Measurements from ENCODE around the gene CFD.
"Not testable (repeated sequence)": the region's sequence is repeated elsewhere in the genome, so short reads cannot be mapped to it uniquely, and the experiment has no call there.

The CFD gene

GRCh38 chr19:873561-874041 lies 14.1 kb downstream of the CFD start:
- DNase-seq: no peak

- no peak for DNase-seq
Observed at GRCh38 chr19:875265-875879, 15.9 kb downstream of the CFD start.

- DNase-seq: no peak
Observed at GRCh38 chr19:876089-876488, 16.6 kb downstream of the CFD start.

- no peak for DNase-seq
Observed at GRCh38 chr19:876780-877314, 17.4 kb downstream of the CFD start.

GRCh38 chr19:877992-878660 lies 18.7 kb downstream of the CFD start:
- DNase-seq: not testable (repeated sequence)

- DNase-seq: not testable (repeated sequence)
Observed at GRCh38 chr19:878751-879561, 19.5 kb downstream of the CFD start.

- DNase-seq: no peak
Observed at GRCh38 chr19:879711-880438, 20.4 kb downstream of the CFD start.

GRCh38 chr19:881385-882071 lies 22.1 kb downstream of the CFD start:
- no peak for DNase-seq

GRCh38 chr19:882871-883497 lies 23.5 kb downstream of the CFD start:
- no peak for DNase-seq

- DNase-seq: no peak
Observed at GRCh38 chr19:883661-884211, 24.3 kb downstream of the CFD start.

GRCh38 chr19:884420-885211 lies 25.2 kb downstream of the CFD start:
- DNase-seq: no peak

GRCh38 chr19:885536-886224 lies 26.2 kb downstream of the CFD start:
- no peak for DNase-seq

GRCh38 chr19:887072-887471 lies 27.6 kb downstream of the CFD start:
- DNase-seq: no peak

GRCh38 chr19:887599-887998 lies 28.1 kb downstream of the CFD start:
- no peak for DNase-seq

GRCh38 chr19:888581-889385 lies 29.3 kb downstream of the CFD start:
- peak; percentile 73 for DNase-seq

GRCh38 chr19:889662-890295 lies 30.3 kb downstream of the CFD start:
- no peak for DNase-seq

GRCh38 chr19:890831-891230 lies 31.4 kb downstream of the CFD start:
- no peak for DNase-seq

- DNase-seq: not testable (repeated sequence)
Observed at GRCh38 chr19:891421-892200, 32.1 kb downstream of the CFD start.
